ENCODE results near the gene MRPL22.
"Not testable (repeated sequence)": the region's sequence is repeated elsewhere in the genome, so short reads cannot be mapped to it uniquely, and the experiment has no call there.

GRCh38 chr5:154976082-154976481 is 35.2 kb downstream of the MRPL22 start:
- TF ChIP-seq CTCF, EP300 (IDR thresholded peaks at IDR 0.05): not testable (repeated sequence)

Measured in tibial nerve (tissue), 4 donors.